GM18868 (cell line): Measurements from ENCODE around the gene CLIC5.
A peak's percentile ranks its signal among the peaks of the same experiment; 100 is the strongest.

Experiments
- ATAC-seq: cut with Tn5 transposase; IDR thresholded peaks from one replicate; pipeline ENCODE4 v1.9.1; 2021; ENCODE audit warnings: mild to moderate bottlenecking, moderate library complexity; ENCODE audit not compliant: unreplicated experiment

The CLIC5 gene

GRCh38 chr6:46015119-46015968 lies at the start of gene CLIC5:
CLIC5 (minus strand) TSS chr6:46015860; CDS start chr6:46015542, 318 bp downstream.
- ATAC-seq: no peak

- no peak for ATAC-seq
These were observed 47.3 kb upstream of the CLIC5 start for GRCh38 chr6:46062991-46063390.

DNA sequence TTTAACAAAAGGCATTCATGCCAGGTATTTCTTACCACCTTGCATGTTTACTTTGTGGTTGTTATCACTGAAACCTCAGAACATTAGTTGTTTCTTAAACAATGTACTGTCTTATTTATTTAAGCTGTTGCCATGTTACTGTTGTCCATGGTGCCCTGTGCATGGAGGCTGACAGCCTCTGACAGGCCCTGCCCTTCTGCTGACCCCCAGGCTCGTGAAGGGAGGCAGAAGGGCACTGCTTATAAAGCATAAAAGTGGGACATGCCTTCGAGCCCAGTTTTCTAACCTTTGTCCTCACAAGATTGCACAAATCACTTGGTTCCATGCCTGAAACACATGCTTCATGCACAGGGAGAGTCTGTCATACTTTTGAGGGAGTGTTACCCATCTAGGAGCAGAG lies 46.7 kb upstream of the CLIC5 start:
- ATAC-seq: no peak

- ATAC-seq: no peak
These were observed 45.8 kb upstream of the CLIC5 start for GRCh38 chr6:46061497-46061896.

DNA sequence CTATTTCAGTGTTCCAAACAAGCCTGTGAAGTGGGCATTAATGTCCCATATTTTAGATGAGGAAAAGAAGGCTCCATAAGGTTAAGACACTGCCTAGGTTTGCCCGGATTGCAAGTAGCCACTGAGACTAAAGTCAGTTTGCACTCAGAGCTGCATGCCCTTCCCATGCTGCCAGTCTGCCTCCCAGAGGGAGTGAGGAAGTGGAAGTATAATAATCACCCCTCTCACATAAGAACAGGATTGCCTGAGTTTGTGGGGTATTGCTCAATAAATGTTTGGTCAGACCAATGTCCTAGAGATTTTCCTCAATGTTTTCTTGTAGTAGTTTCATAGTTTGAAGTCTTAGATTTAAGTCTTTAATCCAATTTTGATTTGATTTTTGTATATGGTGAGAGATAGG lies 43.9 kb upstream of the CLIC5 start:
- ATAC-seq: no peak

DNA sequence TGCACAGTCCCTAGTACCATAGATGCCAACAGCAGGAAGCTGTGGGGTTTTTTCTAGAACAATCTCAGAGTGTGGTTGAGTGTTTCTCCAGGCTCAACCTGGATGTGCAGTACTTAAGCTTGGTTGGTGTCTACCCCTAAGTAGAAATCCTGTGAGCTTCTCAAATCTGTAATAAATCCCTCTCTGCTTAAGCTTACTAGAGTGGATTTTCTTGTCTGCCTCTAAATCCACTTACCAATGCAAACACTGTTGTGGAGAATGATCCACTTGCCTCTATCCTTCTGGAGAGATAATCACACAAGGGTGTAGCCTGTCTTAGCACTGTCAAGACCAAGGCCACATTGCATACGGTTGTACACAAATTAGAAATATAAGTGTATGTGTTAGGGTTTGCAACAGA lies 43.3 kb upstream of the CLIC5 start:
- ATAC-seq: no peak

DNA sequence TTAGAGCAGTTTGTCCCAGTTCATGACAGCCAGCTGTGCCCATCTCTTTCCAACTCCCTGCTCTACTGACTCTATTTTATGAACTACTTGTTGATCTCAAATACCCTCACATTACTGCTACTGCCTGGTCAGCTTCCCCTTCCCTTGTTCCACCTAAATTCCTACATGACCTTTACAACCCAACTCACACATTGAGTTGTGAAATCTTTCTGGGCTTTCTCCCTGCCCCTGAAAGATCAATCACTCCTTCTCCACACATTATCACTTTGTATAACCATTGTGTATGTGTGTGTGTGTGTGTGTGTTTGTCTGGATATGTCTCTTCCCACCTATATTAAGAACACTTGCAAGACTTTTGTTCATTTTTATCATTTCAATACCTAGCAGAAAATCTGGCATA lies 42.1 kb upstream of the CLIC5 start:
- no peak for ATAC-seq

DNA sequence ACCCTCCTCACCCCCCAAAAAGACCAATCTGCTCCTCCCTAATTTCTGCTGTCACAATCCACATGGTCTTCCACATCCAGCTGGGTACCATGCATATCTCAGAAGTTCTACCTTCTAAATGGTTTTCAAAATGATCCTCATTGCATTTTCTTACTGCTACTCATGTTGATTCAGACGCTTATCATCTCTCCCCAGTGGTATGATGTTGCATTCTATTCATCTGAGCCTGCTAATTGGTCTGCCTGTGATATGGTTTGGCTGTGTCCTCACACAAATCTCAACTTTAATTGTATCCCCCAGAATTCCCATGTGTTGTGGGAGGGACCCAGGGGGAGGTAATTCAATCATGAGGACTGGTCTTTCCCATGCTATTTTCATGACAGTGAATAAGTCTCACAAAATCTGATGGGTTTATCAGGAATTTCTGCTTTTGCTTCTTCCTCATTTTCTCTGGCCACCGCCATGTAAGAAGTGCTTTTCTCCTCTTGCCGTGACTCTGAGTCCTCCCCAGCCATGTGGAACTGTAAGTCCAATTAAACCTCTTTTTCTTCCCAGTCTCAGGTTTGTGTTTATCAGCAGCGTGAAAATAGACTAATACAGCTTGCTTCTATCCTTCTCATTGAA lies 41.4 kb upstream of the CLIC5 start:
- no peak for ATAC-seq

- no peak for ATAC-seq
These were observed 38.9 kb upstream of the CLIC5 start for GRCh38 chr6:46054516-46054915.

- ATAC-seq: no peak
These were observed 37.6 kb upstream of the CLIC5 start for GRCh38 chr6:46053039-46053933.

DNA sequence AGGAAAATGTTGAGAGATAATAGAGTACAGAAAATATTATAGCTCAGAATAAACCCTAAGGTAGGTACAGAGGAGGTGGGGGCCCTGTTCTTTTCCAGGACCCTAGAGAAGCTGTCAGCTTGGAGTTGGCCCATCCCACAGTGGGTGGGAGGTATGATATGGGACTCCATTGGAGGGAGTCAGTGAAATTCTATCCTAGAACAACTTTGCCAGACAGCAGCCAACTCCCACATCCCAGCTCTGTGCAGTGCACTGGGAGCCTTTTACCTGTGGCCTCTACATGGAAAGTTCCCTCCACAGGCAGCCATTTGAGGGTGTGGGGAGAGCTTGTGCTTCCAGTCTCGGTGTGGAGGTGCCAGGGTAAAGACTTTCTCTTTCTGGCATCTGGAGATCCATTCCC lies 36.8 kb upstream of the CLIC5 start:
- ATAC-seq: no peak

DNA sequence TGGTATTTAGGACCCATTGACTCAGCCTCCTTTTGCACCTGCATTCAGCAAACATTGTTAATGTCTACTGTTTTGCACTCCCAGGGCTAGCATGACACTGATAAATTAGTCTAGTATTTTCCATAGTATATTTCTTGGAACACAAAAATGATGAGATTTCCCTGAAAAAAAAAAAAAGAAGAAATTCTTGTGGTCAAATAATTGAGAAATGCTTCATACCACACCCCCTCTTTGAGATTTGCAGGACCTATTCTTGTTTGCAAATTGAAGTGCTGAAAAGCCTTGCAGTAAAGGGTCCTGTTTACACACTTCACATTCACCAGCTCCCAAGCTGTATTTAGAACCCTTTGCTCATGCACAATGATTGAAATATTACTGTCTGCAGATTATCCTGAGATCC lies 36.3 kb upstream of the CLIC5 start:
- no peak for ATAC-seq

DNA sequence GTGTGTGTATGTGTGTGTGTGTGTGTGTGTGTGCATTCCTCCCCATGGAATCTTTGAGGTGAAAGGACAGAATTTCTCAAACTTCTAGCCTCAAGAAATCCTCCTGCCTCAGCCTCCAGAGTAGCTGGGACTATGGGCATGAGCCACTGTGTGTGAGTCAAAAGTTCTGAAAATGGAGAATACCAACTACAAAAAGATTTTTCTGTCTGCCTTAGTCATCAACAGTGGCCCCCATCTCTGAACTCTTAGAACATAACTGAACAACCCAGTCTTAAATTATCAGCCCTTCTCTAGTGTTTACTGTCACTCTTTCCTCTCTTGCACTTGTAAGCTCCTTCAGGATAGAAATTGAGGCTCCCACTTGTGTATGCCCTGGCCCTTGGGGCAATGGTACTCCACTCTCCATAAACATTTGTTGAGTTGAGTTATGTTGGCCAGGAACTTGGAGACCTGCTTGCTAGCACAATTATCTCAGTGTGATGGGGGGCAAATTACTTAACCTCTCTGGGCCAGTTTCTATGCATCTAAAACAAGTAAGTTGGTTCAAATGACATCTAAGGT lies 35.3 kb upstream of the CLIC5 start:
- no peak for ATAC-seq

DNA sequence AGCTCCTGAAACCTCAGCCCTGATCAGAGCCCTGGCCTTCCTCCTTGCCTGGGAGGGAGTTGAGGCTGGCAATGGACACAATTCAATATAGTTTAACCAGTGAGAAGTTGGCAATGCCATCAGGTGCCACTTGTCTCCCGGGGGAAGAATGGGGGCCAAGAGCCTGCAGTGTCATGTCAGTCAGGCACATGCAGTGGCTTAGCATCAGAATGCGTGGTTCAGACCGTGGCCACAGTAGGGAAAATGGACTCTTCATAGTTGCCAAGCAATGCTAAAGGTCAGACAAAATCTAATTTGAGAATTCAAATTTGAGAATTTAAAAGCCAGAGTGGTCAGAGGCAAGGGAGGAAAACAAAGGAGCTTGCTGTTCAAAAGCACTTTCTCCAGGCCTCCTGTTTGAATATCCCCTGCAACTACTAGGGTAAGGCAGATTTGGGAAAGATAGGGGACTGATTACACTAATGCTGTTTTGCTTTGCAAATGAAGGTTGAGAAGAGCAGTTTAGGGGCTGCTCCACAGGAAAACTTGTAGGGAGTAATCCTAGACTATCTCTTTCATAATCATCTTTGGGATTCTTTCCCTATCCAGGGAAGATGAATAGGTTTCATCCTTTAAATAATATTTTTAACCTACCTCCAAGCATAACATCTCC lies 33.1 kb upstream of the CLIC5 start:
- ATAC-seq: no peak

DNA sequence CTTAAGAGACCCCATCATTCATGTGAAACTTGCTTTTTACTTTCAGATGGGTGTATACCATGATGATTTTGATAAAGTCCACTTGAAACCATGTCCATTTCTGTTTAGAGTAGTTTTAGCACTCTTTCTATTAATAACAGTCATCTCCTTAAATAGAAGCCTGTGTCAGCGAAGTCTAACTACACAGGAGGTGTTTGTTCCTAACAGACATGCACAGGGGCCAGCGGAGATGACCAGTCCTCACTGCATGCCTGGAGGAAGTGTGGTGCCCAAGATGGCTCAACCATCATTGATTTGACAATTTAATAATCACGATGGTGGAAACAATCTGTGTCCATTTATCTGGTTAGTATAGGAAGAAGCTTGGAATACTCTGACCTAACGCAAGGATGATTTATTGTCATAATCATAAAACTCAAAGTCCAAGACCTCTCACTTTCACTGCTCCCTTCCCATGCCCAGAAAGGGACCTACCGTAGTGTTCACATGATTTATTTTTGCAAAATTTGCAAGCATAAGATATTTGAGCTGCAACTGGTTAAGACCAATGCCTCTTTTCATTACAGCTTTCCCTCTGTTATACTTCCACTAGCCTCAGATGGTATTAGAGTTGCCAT lies 31.0 kb upstream of the CLIC5 start:
- no peak for ATAC-seq

DNA sequence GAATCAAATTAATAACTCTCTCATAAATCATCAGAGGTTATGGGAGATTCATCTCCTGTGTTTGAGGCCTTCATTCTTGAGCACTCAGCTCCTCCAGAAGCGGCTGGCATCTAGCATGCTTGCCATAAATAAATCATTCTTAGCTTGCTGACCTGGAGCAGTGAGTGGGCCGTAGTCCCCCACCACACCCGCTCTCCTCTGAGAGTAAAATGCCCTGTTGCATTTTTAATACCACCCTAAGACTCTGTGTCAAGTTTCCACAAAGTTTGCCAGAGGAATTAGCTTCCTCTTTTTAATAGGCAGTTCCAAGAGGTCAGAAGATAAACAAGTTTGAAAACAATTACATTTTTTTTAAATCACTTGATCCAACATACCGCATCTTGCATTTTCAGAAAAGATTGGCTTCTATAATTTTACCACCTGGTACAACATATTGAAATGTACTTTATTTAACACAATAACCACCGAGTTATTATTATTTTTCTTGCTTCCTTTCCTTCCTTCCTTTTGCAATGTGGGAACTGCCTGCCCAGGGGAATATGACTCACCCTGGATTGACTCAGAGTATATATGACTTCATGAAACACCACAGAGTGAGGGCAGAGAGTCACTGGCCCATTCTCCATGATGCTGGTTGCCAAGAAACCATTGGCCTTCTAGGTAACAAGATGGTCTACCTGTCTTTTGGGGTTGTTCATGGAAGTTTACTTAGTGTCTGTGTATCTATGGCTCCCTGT lies 29.4 kb upstream of the CLIC5 start:
- ATAC-seq: no peak

DNA sequence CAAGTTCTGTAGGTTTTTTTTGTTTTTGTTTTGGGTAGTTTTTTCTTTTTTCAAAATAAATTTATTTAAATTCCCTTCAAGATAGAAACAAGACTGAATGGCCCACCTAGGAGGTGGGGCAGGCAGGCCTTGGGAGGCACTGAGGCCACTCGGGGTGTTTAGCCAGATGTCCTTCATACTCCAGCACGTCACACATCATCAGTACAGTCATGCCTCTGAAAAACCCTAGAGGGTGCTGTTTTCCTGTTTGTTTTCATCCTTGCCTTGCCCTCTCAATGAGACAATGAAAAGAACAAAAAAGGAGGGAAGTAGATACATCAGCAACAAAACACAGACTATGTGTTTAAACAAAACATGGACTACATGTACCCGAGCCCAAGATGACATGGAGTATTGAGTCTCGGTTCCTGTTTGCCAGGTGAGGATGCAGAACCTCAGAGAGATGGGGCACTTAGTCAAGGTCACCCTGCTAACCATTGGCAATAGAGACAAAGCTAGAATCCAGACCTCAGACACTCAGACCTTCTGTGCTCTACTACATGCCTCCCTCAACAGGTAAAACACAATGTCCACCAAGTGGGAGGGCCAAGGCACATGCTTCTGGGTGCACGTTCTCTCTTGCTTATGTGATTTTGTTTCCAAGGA lies 26.8 kb upstream of the CLIC5 start:
- peak; percentile 98 for ATAC-seq

DNA sequence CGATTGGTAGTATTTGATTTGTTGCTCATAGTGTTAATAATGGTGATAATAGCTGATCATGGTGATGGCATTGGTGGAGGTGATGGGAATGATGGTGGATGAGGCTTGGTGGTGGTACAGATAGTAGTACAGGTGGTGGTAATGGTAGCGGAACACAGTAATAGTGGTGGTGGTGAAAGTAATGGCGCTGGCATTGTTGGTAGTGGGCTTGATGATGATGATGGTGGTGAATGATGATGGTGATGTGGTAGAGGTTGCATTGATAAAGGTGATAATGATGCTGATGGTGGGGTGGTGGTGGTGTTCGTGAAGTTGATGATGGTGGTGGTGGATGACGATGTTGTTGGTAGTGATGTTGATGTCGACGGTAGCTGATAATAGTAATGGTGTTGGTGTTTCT lies 24.6 kb upstream of the CLIC5 start:
- ATAC-seq: no peak

GRCh38 chr6:46039646-46040045 lies 24.0 kb upstream of the CLIC5 start:
- ATAC-seq: no peak
